Activated naive CD8-positive, alpha-beta T cell treated with anti-CD3 and anti-CD28 coated beads for 36 hours (primary cell): ENCODE measurements around the gene SELENOO. TPM values are rescaled to one million over a fixed set of nuclear protein-coding genes. Genes with fewer than 3 reads are reported as not detected.

Experiments used
- DNase-seq: peaks from one replicate; pipeline ENCODE4 v3.0.0; 2021
- H3K27ac Mint-ChIP-seq: one replicate; pipeline ENCODE4 v1.8.0; 2022; ENCODE audit warnings: mild to moderate bottlenecking, moderate library complexity, mixed read lengths
- H3K27me3 Mint-ChIP-seq: one replicate; pipeline ENCODE4 v1.8.0; 2022; ENCODE audit warnings: mild to moderate bottlenecking, mixed read lengths
- H3K36me3 Mint-ChIP-seq: one replicate; pipeline ENCODE4 v1.8.0; 2021; ENCODE audit warnings: mild to moderate bottlenecking, mixed read lengths
- H3K4me1 Mint-ChIP-seq: one replicate; pipeline ENCODE4 v1.8.0; 2021; ENCODE audit warnings: mixed read lengths
- H3K4me3 Mint-ChIP-seq: one replicate; pipeline ENCODE4 v1.8.0; 2022; ENCODE audit warnings: mild to moderate bottlenecking, moderate library complexity, mixed read lengths
- H3K9me3 Mint-ChIP-seq: one replicate; pipeline ENCODE4 v1.8.0; 2022; ENCODE audit warnings: mixed read lengths
- total RNA-seq, 2 experiments: library from RNA; stranded (reverse); gene quantifications; one replicate each; pipeline ENCODE4 v1.2.3, GENCODE V29; 2021

The SELENOO gene
- total RNA-seq, 2 experiments from 2014 or later = 20.0 to 20.9 TPM

GRCh38 chr22:50178871-50179869 is 21.6 kb upstream of the SELENOO start:
- Mint-ChIP-seq H3K27me3 (no peaks in the 10 kb centered on the region), H3K4me3 (no peak overlapping the region), H3K9me3 (no peaks in the 10 kb centered on the region), H3K27ac (no peak overlapping the region), H3K36me3 (no peaks in the 10 kb centered on the region), H3K4me1 (no peaks in the 10 kb centered on the region)
- DNase-seq = no peak

- H3K27me3 Mint-ChIP-seq = no peaks in the 10 kb centered on the region
- peaks cover 2% of the 10 kb centered on the region for H3K4me1 Mint-ChIP-seq
- H3K27ac Mint-ChIP-seq = no peak overlapping the region
- DNase-seq = no peak
- no peaks in the 10 kb centered on the region for H3K9me3 Mint-ChIP-seq
- H3K4me3 Mint-ChIP-seq = no peak overlapping the region
- H3K36me3 Mint-ChIP-seq = no peaks in the 10 kb centered on the region
Observed at GRCh38 chr22:50179937-50180726, 20.7 kb upstream of the SELENOO start.

- H3K27ac Mint-ChIP-seq = no peak overlapping the region
- no peaks in the 10 kb centered on the region for H3K27me3 Mint-ChIP-seq
- no peak overlapping the region for H3K4me3 Mint-ChIP-seq
Observed at GRCh38 chr22:50180727-50181521, 19.9 kb upstream of the SELENOO start.

GRCh38 chr22:50182176-50183081 is 18.4 kb upstream of the SELENOO start:
- peaks cover 11% of the 10 kb centered on the region for H3K4me1 Mint-ChIP-seq
- no peak overlapping the region for H3K27ac Mint-ChIP-seq
- no peak for DNase-seq
- H3K4me3 Mint-ChIP-seq = no peak overlapping the region
- no peaks in the 10 kb centered on the region for H3K27me3 Mint-ChIP-seq
- no peaks in the 10 kb centered on the region for H3K9me3 Mint-ChIP-seq
- peaks cover 4% of the 10 kb centered on the region for H3K36me3 Mint-ChIP-seq

More at GRCh38 chr22:50180727-50181521, 19.9 kb upstream of the SELENOO start:
- Mint-ChIP-seq H3K4me1 (peaks cover 5% of the 10 kb centered on the region), H3K36me3 (no peaks in the 10 kb centered on the region), H3K9me3 (no peaks in the 10 kb centered on the region)
- no peak for DNase-seq

GRCh38 chr22:50183141-50183971 is 17.5 kb upstream of the SELENOO start:
- no peaks in the 10 kb centered on the region for H3K9me3 Mint-ChIP-seq
- no peak for DNase-seq
- peaks cover 14% of the 10 kb centered on the region for H3K4me1 Mint-ChIP-seq
- H3K36me3 Mint-ChIP-seq = peaks cover 7% of the 10 kb centered on the region
- no peaks in the 10 kb centered on the region for H3K27me3 Mint-ChIP-seq
- H3K4me3 Mint-ChIP-seq = peak overlapping the region; percentile 7
- no peak overlapping the region for H3K27ac Mint-ChIP-seq

GRCh38 chr22:50184004-50184901 is 16.6 kb upstream of the SELENOO start:
- H3K36me3 Mint-ChIP-seq = peaks cover 7% of the 10 kb centered on the region
- H3K4me3 Mint-ChIP-seq = peak overlapping the region; percentile 65
- H3K27me3 Mint-ChIP-seq = no peaks in the 10 kb centered on the region
- DNase-seq = no peak
- H3K27ac Mint-ChIP-seq = no peak overlapping the region
- no peaks in the 10 kb centered on the region for H3K9me3 Mint-ChIP-seq
- peaks cover 20% of the 10 kb centered on the region for H3K4me1 Mint-ChIP-seq

- peaks cover 7% of the 10 kb centered on the region for H3K36me3 Mint-ChIP-seq
- no peaks in the 10 kb centered on the region for H3K9me3 Mint-ChIP-seq
- no peak overlapping the region for H3K27ac Mint-ChIP-seq
- H3K4me1 Mint-ChIP-seq = peaks cover 26% of the 10 kb centered on the region
- no peak overlapping the region for H3K4me3 Mint-ChIP-seq
- H3K27me3 Mint-ChIP-seq = no peaks in the 10 kb centered on the region
- DNase-seq = no peak
Observed at GRCh38 chr22:50184902-50185374, 15.9 kb upstream of the SELENOO start.

GRCh38 chr22:50185375-50186087 is 15.3 kb upstream of the SELENOO start, which contains the start of gene TRABD:
TSS of gene TRABD (plus strand) at chr22:50185913. CDS start at chr22:50193061, 7,148 bp downstream.
- peak within 1 kb of the TSS; percentile 86 for H3K27ac Mint-ChIP-seq
- peaks cover 28% of the 10 kb centered on the region for H3K4me1 Mint-ChIP-seq
- H3K9me3 Mint-ChIP-seq = no peaks in the 10 kb centered on the region
- H3K27me3 Mint-ChIP-seq = no peaks in the 10 kb centered on the region
- DNase-seq = peak; percentile 93
- H3K36me3 Mint-ChIP-seq = peaks cover 7% of the 10 kb centered on the region
- H3K4me3 Mint-ChIP-seq = peak within 1 kb of the TSS; percentile 94

- peaks cover 31% of the 10 kb centered on the region for H3K4me1 Mint-ChIP-seq
- H3K27ac Mint-ChIP-seq = peak overlapping the region; percentile 86
- DNase-seq = no peak
- no peaks in the 10 kb centered on the region for H3K9me3 Mint-ChIP-seq
- peaks cover 9% of the 10 kb centered on the region for H3K36me3 Mint-ChIP-seq
- no peaks in the 10 kb centered on the region for H3K27me3 Mint-ChIP-seq
- H3K4me3 Mint-ChIP-seq = peak overlapping the region; percentile 94
Observed at GRCh38 chr22:50186181-50186714, 14.6 kb upstream of the SELENOO start.

- peak overlapping the region; percentile 94 for H3K4me3 Mint-ChIP-seq
- DNase-seq = no peak
- no peaks in the 10 kb centered on the region for H3K9me3 Mint-ChIP-seq
- H3K36me3 Mint-ChIP-seq = peaks cover 15% of the 10 kb centered on the region
- no peaks in the 10 kb centered on the region for H3K27me3 Mint-ChIP-seq
- peak overlapping the region; percentile 86 for H3K27ac Mint-ChIP-seq
- peaks cover 37% of the 10 kb centered on the region for H3K4me1 Mint-ChIP-seq
Observed at GRCh38 chr22:50186761-50187523, 13.9 kb upstream of the SELENOO start.

GRCh38 chr22:50188356-50188755 is 12.5 kb upstream of the SELENOO start:
- DNase-seq = no peak
- Mint-ChIP-seq H3K36me3 (peaks cover 21% of the 10 kb centered on the region), H3K4me1 (peaks cover 48% of the 10 kb centered on the region), H3K9me3 (no peaks in the 10 kb centered on the region), H3K27ac (peak overlapping the region; percentile 13), H3K4me3 (no peak overlapping the region), H3K27me3 (no peaks in the 10 kb centered on the region)
